Skin of body (tissue), 2 donors: Measurements from ENCODE around the gene ARHGEF11. TPM values are rescaled to one million over a fixed set of nuclear protein-coding genes. Genes with fewer than 3 reads are reported as not detected.
"Not testable (repeated sequence)": the region's sequence is repeated elsewhere in the genome, so short reads cannot be mapped to it uniquely, and the experiment has no call there.

Experiments
- DNase-seq: peaks from one replicate; lab custom pipeline; 2025; lab: John Stamatoyannopoulos, UW
- total RNA-seq: library from RNA; depleted of rRNA; stranded (reverse); fragments of >200 nt; gene quantifications from one replicate; pipeline ENCODE4 v1.2.3, GENCODE V29; 2014

The ARHGEF11 gene
- total RNA-seq, 1 donor from 2014 or later, result 26.6 TPM

- not testable (repeated sequence) for DNase-seq
Measured at GRCh38 chr1:157055729-157056128, 10.2 kb upstream of the ARHGEF11 start.

GRCh38 chr1:157050836-157051235, 5.3 kb upstream of the ARHGEF11 start:
- no peak for DNase-seq

GRCh38 chr1:157047062-157047410, 1.5 kb upstream of the ARHGEF11 start:
- no peak for DNase-seq

- DNase-seq, result no peak
Measured at GRCh38 chr1:157044326-157044725, 1.2 kb downstream of the ARHGEF11 start.

GRCh38 chr1:157043685-157044084, 1.9 kb downstream of the ARHGEF11 start:
- DNase-seq, result no peak

- no peak for DNase-seq
Measured at GRCh38 chr1:157042846-157043245, 2.7 kb downstream of the ARHGEF11 start.

- no peak for DNase-seq
Measured at GRCh38 chr1:157040802-157041201, 4.7 kb downstream of the ARHGEF11 start.

GRCh38 chr1:157035121-157035520, 10.4 kb downstream of the ARHGEF11 start:
- DNase-seq, result no peak

- no peak for DNase-seq
Measured at GRCh38 chr1:157034137-157034800, 11.3 kb downstream of the ARHGEF11 start.

- DNase-seq, result no peak
Measured at GRCh38 chr1:157033357-157033876, 12.1 kb downstream of the ARHGEF11 start.

- DNase-seq, result no peak
Measured at GRCh38 chr1:157032303-157032702, 13.2 kb downstream of the ARHGEF11 start.

- DNase-seq, result no peak
Measured at GRCh38 chr1:157030728-157031127, 14.8 kb downstream of the ARHGEF11 start.

GRCh38 chr1:157028674-157029073, 16.9 kb downstream of the ARHGEF11 start:
- DNase-seq, result no peak

- DNase-seq, result no peak
Measured at GRCh38 chr1:157025856-157026255, 19.7 kb downstream of the ARHGEF11 start.

GRCh38 chr1:157025385-157025784, 20.2 kb downstream of the ARHGEF11 start:
- DNase-seq, result no peak

GRCh38 chr1:157021688-157022087, 23.9 kb downstream of the ARHGEF11 start:
- no peak for DNase-seq

- no peak for DNase-seq
Measured at GRCh38 chr1:157019457-157019856, 26.1 kb downstream of the ARHGEF11 start.

- DNase-seq, result no peak
Measured at GRCh38 chr1:157011845-157012244, 33.7 kb downstream of the ARHGEF11 start.

GRCh38 chr1:157008502-157008901, 37.0 kb downstream of the ARHGEF11 start:
- DNase-seq, result no peak

- no peak for DNase-seq
Measured at GRCh38 chr1:157007306-157007705, 38.2 kb downstream of the ARHGEF11 start.

- DNase-seq, result no peak
Measured at GRCh38 chr1:157006676-157007075, 38.9 kb downstream of the ARHGEF11 start.

GRCh38 chr1:157005965-157006364, 39.6 kb downstream of the ARHGEF11 start:
- no peak for DNase-seq

- DNase-seq, result no peak
Measured at GRCh38 chr1:157004806-157005205, 40.7 kb downstream of the ARHGEF11 start.

- no peak for DNase-seq
Measured at GRCh38 chr1:157004327-157004726, 41.2 kb downstream of the ARHGEF11 start.
